Hepatocyte (in vitro differentiated cells): ENCODE measurements around the gene PPP1CA.

Experiments
- CTCF ChIP-seq: fragments of 200-600 bp; sonication (generic); IDR thresholded peaks from 2 replicates; pipeline ENCODE4 v1.5.1; 2016; ENCODE audit warnings: antibody characterized with exemption, mild to moderate bottlenecking; ENCODE audit not compliant: poor library complexity
- EZH2 ChIP-seq: fragments of 200-600 bp; sonication (generic); IDR thresholded peaks from 2 replicates; pipeline ENCODE4 v1.6.1; 2016; ENCODE audit warnings: antibody characterized with exemption, mild to moderate bottlenecking, borderline replicate concordance
- EZH2phosphoT487 ChIP-seq: fragments of 200-600 bp; sonication (generic); IDR thresholded peaks from one replicate; pipeline ENCODE4 v1.6.1; 2018; ENCODE audit warnings: antibody characterized with exemption, mild to moderate bottlenecking, low read depth, moderate library complexity; ENCODE audit not compliant: unreplicated experiment, severe bottlenecking

GRCh38 chr11:67372321-67372992, 29.2 kb downstream of the PPP1CA start:
- TF ChIP-seq CTCF = no peak
- no peak for TF ChIP-seq EZH2
- TF ChIP-seq EZH2phosphoT487 = no peak
